ENCODE measurements around the gene AMHR2.

The AMHR2 gene

GRCh38 chr12:53389702-53390101, 34.0 kb upstream of the AMHR2 start:
- no peak for TF ChIP-seq RAD21 (IDR thresholded peaks at IDR 0.05; ENCODE audit: low read depth)
- no peak for TF ChIP-seq USF1 (IDR thresholded peaks at IDR 0.05)
- no peak for TF ChIP-seq EGR1 (IDR thresholded peaks at IDR 0.05)
- TF ChIP-seq CREB1 (IDR thresholded peaks at IDR 0.05; ENCODE audit: low read depth): no peak
- TF ChIP-seq TCF12 (IDR thresholded peaks at IDR 0.05; ENCODE audit: low read depth): no peak
- no peak for TF ChIP-seq EP300 (IDR thresholded peaks at IDR 0.05; ENCODE audit: borderline replicate concordance)
- TF ChIP-seq FOXM1 (IDR thresholded peaks at IDR 0.05; ENCODE audit: borderline replicate concordance, low read depth): no peak
- no peak for TF ChIP-seq TEAD4 (IDR thresholded peaks at IDR 0.05)
- no peak for TF ChIP-seq CEBPB (IDR thresholded peaks at IDR 0.05)
- no peak for TF ChIP-seq NFIC (IDR thresholded peaks at IDR 0.05)
- TF ChIP-seq REST (IDR thresholded peaks at IDR 0.05; ENCODE audit: low read depth): no peak
- TF ChIP-seq TAF1 (IDR thresholded peaks at IDR 0.05; ENCODE audit: low read depth): no peak

DNA sequence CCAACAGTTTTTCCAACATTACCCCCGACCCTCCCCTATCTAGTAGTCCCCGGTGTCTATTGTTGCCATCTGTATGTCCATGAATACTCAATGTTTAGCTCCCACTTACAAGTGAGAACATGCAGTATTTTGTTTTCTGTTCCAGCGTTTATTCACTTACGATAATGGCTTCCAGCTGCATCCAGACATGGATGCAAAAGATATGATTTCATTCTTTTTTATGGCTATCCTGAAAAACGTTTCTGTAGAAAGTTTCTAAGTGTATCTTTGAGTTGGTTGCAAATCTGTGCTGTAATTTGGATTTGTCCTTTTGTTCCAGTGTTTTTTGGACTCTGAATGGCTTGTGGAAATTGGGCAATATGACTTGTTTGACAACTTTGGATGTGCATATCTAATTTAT, 31.9 kb upstream of the AMHR2 start:
- TF ChIP-seq USF1 (IDR thresholded peaks at IDR 0.05): no peak
- TF ChIP-seq EP300 (IDR thresholded peaks at IDR 0.05; ENCODE audit: borderline replicate concordance): no peak
- no peak for TF ChIP-seq ZBTB7A (IDR thresholded peaks at IDR 0.05; ENCODE audit: low read depth)
- no peak for TF ChIP-seq CREB1 (IDR thresholded peaks at IDR 0.05; ENCODE audit: low read depth)
- TF ChIP-seq FOXM1 (IDR thresholded peaks at IDR 0.05; ENCODE audit: borderline replicate concordance, low read depth): no peak
- TF ChIP-seq RAD21 (IDR thresholded peaks at IDR 0.05; ENCODE audit: low read depth): no peak
- no peak for TF ChIP-seq NFIC (IDR thresholded peaks at IDR 0.05)
- no peak for TF ChIP-seq REST (IDR thresholded peaks at IDR 0.05; ENCODE audit: low read depth)
- TF ChIP-seq TEAD4 (IDR thresholded peaks at IDR 0.05): no peak
- no peak for TF ChIP-seq CEBPB (IDR thresholded peaks at IDR 0.05)
- no peak for TF ChIP-seq YY1 (IDR thresholded peaks at IDR 0.05; ENCODE audit: low read depth)
- TF ChIP-seq MAX (IDR thresholded peaks at IDR 0.05): no peak
- TF ChIP-seq TAF1 (IDR thresholded peaks at IDR 0.05; ENCODE audit: low read depth): no peak
- TF ChIP-seq TCF12 (IDR thresholded peaks at IDR 0.05; ENCODE audit: low read depth): no peak

DNA sequence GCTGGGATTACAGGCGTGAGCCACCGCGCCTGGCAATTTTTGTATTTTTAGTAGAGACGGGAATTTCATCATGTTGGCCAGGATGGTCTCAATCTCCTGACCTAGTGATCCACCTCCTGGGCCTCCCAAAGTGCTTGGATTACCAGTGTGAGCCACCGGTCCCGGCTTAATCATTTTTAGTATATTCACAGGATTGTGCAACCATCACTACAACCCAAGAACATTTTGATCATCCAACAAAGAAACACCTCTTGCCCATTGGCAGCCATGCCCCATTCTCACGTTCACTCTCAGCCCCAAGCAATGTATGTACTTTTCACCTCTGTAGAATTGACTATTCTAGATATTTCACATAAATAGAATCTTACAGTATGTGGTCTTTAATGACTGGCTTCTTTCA, 23.8 kb upstream of the AMHR2 start:
- TF ChIP-seq FOXM1 (IDR thresholded peaks at IDR 0.05; ENCODE audit: borderline replicate concordance, low read depth) (no peak), YY1 (IDR thresholded peaks at IDR 0.05; ENCODE audit: low read depth) (no peak), ZBTB7A (IDR thresholded peaks at IDR 0.05; ENCODE audit: low read depth) (no peak), CREB1 (IDR thresholded peaks at IDR 0.05; ENCODE audit: low read depth) (no peak)

GRCh38 chr12:53402871-53403270, 20.8 kb upstream of the AMHR2 start:
- TF ChIP-seq TCF12 (IDR thresholded peaks at IDR 0.05; ENCODE audit: low read depth) (no peak), MAX (IDR thresholded peaks at IDR 0.05) (no peak), EGR1 (IDR thresholded peaks at IDR 0.05) (no peak), TAF1 (IDR thresholded peaks at IDR 0.05; ENCODE audit: low read depth) (no peak), CEBPB (IDR thresholded peaks at IDR 0.05) (no peak), RAD21 (IDR thresholded peaks at IDR 0.05; ENCODE audit: low read depth) (no peak), USF1 (IDR thresholded peaks at IDR 0.05) (no peak)

- TF ChIP-seq CEBPB (IDR thresholded peaks at IDR 0.05) (no peak), EP300 (IDR thresholded peaks at IDR 0.05; ENCODE audit: borderline replicate concordance) (no peak), REST (IDR thresholded peaks at IDR 0.05; ENCODE audit: low read depth) (no peak), FOXM1 (IDR thresholded peaks at IDR 0.05; ENCODE audit: borderline replicate concordance, low read depth) (no peak), EGR1 (IDR thresholded peaks at IDR 0.05) (no peak), TAF1 (IDR thresholded peaks at IDR 0.05; ENCODE audit: low read depth) (no peak), YY1 (IDR thresholded peaks at IDR 0.05; ENCODE audit: low read depth) (no peak), MAX (IDR thresholded peaks at IDR 0.05) (no peak), NFIC (IDR thresholded peaks at IDR 0.05) (no peak), RAD21 (IDR thresholded peaks at IDR 0.05; ENCODE audit: low read depth) (no peak), TEAD4 (IDR thresholded peaks at IDR 0.05) (no peak), ZBTB7A (IDR thresholded peaks at IDR 0.05; ENCODE audit: low read depth) (no peak)
Observed at GRCh38 chr12:53410951-53411350, 12.7 kb upstream of the AMHR2 start.
